OCI-LY7 (cell line): ENCODE data around the gene KSR1. TPM values are rescaled to one million over a fixed set of nuclear protein-coding genes. Genes with fewer than 3 reads are reported as not detected.

Experiments used
- BruUV-seq: library from RNA; stranded (reverse); fragments of 400-500 nt; replicated peaks from 2 replicates; lab custom pipeline; 2021; lab: Mats Ljungman, UMichigan
- CTCF ChIA-PET: fragments of 300-600 bp; sonication (Branson Sonifier 250); formaldehyde crosslinking; loops from one replicate; lab custom pipeline; 2022; ENCODE audit warnings: antibody characterized with exemption; ENCODE audit not compliant: unreplicated experiment; lab: Charles Lee
- POLR2A ChIA-PET: fragments of 300-600 bp; sonication (Branson Sonifier 250); formaldehyde crosslinking; loops from one replicate; lab custom pipeline; 2022; ENCODE audit warnings: antibody characterized with exemption; lab: Charles Lee
- DNase-seq: peaks from one replicate; pipeline ENCODE4 v3.0.0-alpha.2; 2015; ENCODE audit warnings: low spot score
- H2AFZ ChIP-seq: fragments of 200-600 bp; sonication (generic), shearing (Covaris generic); 2 replicates; pipeline ENCODE4 v1.6.1; 2014; ENCODE audit warnings: mild to moderate bottlenecking, antibody characterized with exemption, low read length, moderate library complexity
- H3K27ac ChIP-seq: fragments of 200-600 bp; sonication (generic); 2 replicates; pipeline ENCODE4 v1.5.1; 2014; ENCODE audit warnings: mixed run types, low read depth, mild to moderate bottlenecking, moderate library complexity, low read length, inconsistent platforms; ENCODE audit not compliant: poor library complexity, severe bottlenecking
- H3K36me3 ChIP-seq: fragments of 200-600 bp; sonication (generic); 2 replicates; pipeline ENCODE4 v1.6.1; 2014; ENCODE audit warnings: mild to moderate bottlenecking, antibody characterized with exemption, low read length, moderate library complexity, mixed read lengths; ENCODE audit not compliant: insufficient read depth
- H3K4me1 ChIP-seq: fragments of 200-600 bp; sonication (generic); 2 replicates; pipeline ENCODE4 v1.5.1; 2014; ENCODE audit warnings: mild to moderate bottlenecking, low read length; ENCODE audit not compliant: insufficient read depth, poor library complexity, severe bottlenecking
- H3K4me2 ChIP-seq: fragments of 200-600 bp; sonication (generic); 2 replicates; pipeline ENCODE4 v1.6.1; 2014; ENCODE audit warnings: mild to moderate bottlenecking, low read length
- H3K4me3 ChIP-seq: fragments of 200-600 bp; sonication (generic); 2 replicates; pipeline ENCODE4 v1.5.1; 2014; ENCODE audit warnings: mild to moderate bottlenecking, low read depth, low read length; ENCODE audit not compliant: poor library complexity, severe bottlenecking
- H3K79me2 ChIP-seq: fragments of 200-600 bp; sonication (generic); 2 replicates; pipeline ENCODE4 v1.6.1; 2016; ENCODE audit warnings: low read depth, mild to moderate bottlenecking, low read length, moderate library complexity, mixed read lengths; ENCODE audit not compliant: insufficient read depth
- H3K9me2 ChIP-seq: fragments of 200-600 bp; sonication (generic); 2 replicates; pipeline ENCODE4 v1.6.1; 2016; ENCODE audit warnings: mild to moderate bottlenecking, low read length, mixed read lengths; ENCODE audit not compliant: insufficient read depth
- H3K9me3 ChIP-seq: fragments of 200-600 bp; sonication (generic); 2 replicates; pipeline ENCODE4 v1.6.1; 2014; ENCODE audit warnings: mild to moderate bottlenecking, mixed run types, low read length, mixed read lengths
- H4K20me1 ChIP-seq: fragments of 200-600 bp; sonication (generic); 2 replicates; pipeline ENCODE4 v1.6.1; 2014; ENCODE audit warnings: mild to moderate bottlenecking, antibody characterized with exemption, low read length, moderate library complexity, mixed read lengths; ENCODE audit not compliant: insufficient read depth
- CTCF ChIP-seq: fragments of 200-600 bp; sonication (generic); conservative IDR thresholded peaks from 2 replicates; pipeline ENCODE4 v1.5.1; 2014; ENCODE audit warnings: mild to moderate bottlenecking, antibody characterized with exemption, low read length, moderate library complexity, mixed read lengths
- EZH2phosphoT487 ChIP-seq: fragments of 200-600 bp; sonication (generic); IDR thresholded peaks from 2 replicates; pipeline ENCODE4 v1.6.1; 2018; ENCODE audit warnings: low read depth, borderline replicate concordance, mild to moderate bottlenecking, mixed run types, antibody characterized with exemption, low read length, moderate library complexity, mixed read lengths
- intact Hi-C: fragments of 100-400 bp; cut with micrococcal nuclease; formaldehyde crosslinking; loops from one replicate; pipeline ENCODE4 v1.10.0; 2022; ENCODE audit not compliant: unreplicated experiment
- total RNA-seq, 2 experiments: library from RNA; depleted of rRNA in 1 of 2; stranded (reverse); fragments of >200 nt in 1 of 2; shearing (Covaris generic) in 1 of 2; gene quantifications; 2 replicates each; pipeline ENCODE4 v1.2.3, GENCODE V29; 2014 to 2022

The KSR1 gene
- total RNA-seq, 2 experiments from 2014 or later: 2.2 to 4.1 TPM

- H3K4me2 ChIP-seq: no peak overlapping the region
- no peaks in the 10 kb centered on the region for H3K36me3 ChIP-seq
- no peaks in the 10 kb centered on the region for H3K9me2 ChIP-seq
- no peaks in the 10 kb centered on the region for H3K79me2 ChIP-seq
- no peak for DNase-seq
- POLR2A ChIA-PET: no interaction called here
- no TSS peak for BruUV-seq
- intact Hi-C loops: no loop called here
- no peaks in the 10 kb centered on the region for H3K9me3 ChIP-seq
- H3K4me3 ChIP-seq: no peak overlapping the region
- peaks cover 15% of the 10 kb centered on the region for H3K4me1 ChIP-seq
- H4K20me1 ChIP-seq: 0 out of 2 replicates have a peak, but pooled peaks cover 5% of the 10 kb centered on the region
- no peak overlapping the region for H2AFZ ChIP-seq
- TF ChIP-seq EZH2phosphoT487 (no peak), CTCF (no peak)
- no peak overlapping the region for H3K27ac ChIP-seq
- CTCF ChIA-PET: no interaction called here
Observed at GRCh38 chr17:27546624-27547300, 90.5 kb downstream of the KSR1 start.

GRCh38 chr17:27547301-27547683 lies 91.0 kb downstream of the KSR1 start:
- H3K9me2 ChIP-seq: no peaks in the 10 kb centered on the region
- peaks cover 15% of the 10 kb centered on the region for H3K4me1 ChIP-seq
- no peaks in the 10 kb centered on the region for H3K9me3 ChIP-seq
- H3K4me2 ChIP-seq: no peak overlapping the region
- POLR2A ChIA-PET: no interaction called here
- H3K79me2 ChIP-seq: no peaks in the 10 kb centered on the region
- no peaks in the 10 kb centered on the region for H3K36me3 ChIP-seq
- TF ChIP-seq CTCF: no peak
- no peak for TF ChIP-seq EZH2phosphoT487
- no TSS peak for BruUV-seq
- no peak overlapping the region for H3K27ac ChIP-seq
- no peak overlapping the region for H2AFZ ChIP-seq
- H4K20me1 ChIP-seq: 0 out of 2 replicates have a peak, but pooled peaks cover 5% of the 10 kb centered on the region
- intact Hi-C loops: no loop called here
- CTCF ChIA-PET: no interaction called here
- no peak overlapping the region for H3K4me3 ChIP-seq
- DNase-seq: no peak

GRCh38 chr17:27548369-27548768 lies 92.1 kb downstream of the KSR1 start:
- Histone ChIP-seq H3K4me3 (no peak overlapping the region), H3K4me2 (no peak overlapping the region), H2AFZ (no peak overlapping the region), H3K9me2 (no peaks in the 10 kb centered on the region), H4K20me1 (0 out of 2 replicates have a peak, but pooled peaks cover 5% of the 10 kb centered on the region), H3K79me2 (no peaks in the 10 kb centered on the region), H3K4me1 (peaks cover 15% of the 10 kb centered on the region), H3K27ac (no peak overlapping the region), H3K36me3 (no peaks in the 10 kb centered on the region), H3K9me3 (no peaks in the 10 kb centered on the region)
- intact Hi-C loops: no loop called here
- TF ChIP-seq CTCF (no peak), EZH2phosphoT487 (no peak)
- POLR2A ChIA-PET: no interaction called here
- no peak for DNase-seq
- CTCF ChIA-PET: no interaction called here
- no TSS peak for BruUV-seq
